ENCODE measurements around the gene C19orf38.
"Not testable (repeated sequence)": the region's sequence is repeated elsewhere in the genome, so short reads cannot be mapped to it uniquely, and the experiment has no call there.

The C19orf38 gene

DNA sequence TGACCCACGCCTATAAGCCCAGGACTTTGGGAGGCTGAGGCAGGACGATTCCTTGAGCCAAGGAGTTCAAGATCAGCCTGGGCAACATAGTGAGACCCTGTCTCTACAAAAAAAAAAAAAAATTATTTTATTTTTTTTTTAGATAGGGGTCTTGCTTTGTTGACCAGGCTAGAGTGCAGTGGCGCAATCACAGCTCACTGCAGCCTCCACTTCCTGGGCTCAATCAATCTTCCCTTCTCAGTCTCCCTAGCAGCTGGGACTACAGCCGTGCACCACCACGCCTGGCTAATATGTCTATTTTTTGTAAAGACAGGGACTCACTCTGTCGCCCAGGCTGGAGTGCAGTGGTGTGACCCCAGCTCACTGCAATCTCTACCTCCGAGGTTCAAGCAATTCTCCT, 4.7 kb downstream of the C19orf38 start:
- no peak for DNase-seq

DNA sequence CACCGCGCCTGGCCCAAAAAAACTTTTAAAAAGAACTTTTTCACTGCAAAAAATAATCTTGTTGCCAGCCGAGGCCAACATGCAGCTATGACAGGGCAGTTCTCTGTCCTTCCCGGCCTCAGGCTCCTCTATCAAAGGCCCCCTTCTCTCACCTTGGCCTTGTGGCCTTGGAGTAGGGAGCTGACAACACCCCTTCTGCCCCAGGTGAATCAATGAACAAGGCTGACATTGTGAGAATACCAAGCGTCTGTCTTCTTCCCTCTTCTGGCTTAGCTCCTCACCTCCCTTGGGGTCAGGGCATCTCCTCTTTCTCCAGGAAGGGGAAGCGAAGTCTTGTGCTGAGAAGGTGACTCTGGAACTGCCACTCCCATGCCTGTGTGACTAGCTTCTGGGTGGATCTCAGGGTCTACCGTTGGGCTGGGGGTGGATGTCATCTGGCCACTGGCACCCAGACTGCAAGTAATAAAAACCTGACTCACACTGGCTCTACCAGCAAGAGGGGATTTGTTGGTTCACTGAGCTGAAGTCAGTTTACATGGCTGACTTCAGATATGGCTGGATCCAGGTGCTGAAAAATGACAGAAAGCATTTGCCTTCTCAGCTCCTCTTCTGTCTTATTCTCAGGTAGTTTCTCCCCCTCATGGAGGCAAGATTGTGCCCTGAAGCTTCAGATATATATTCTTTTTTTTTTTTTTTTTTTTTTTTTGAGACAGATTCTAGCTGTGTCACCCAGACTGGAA, 6.3 kb downstream of the C19orf38 start:
- DNase-seq = no peak

DNA sequence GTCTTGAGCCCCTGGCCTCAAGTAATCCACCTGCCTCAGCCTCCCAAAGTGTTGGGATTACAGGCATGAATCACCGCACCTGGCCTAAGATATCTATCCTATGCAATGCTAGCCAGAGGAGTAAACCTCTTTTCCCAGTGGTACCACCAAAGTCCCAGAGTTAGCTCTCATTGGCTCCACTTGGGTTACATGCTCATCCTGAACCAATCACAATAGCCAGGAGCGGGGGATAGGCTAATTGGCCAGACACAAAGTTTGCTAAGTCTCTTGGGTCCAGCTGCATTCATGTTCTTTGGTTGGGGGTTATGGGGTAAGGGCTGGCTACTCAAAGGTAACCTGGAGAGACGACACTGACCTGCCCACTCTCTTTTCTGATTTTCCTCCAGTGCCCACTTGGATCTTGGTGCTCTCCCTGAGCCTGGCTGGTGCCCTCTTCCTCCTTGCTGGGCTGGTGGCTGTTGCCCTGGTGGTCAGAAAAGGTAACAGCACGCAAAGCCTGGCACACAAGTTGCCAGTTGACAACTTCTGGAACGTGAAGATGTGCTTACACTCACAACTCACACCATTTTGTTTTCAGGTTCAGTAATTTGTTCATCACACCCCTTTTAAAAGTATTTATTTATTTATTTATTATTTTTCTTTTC, 7.8 kb downstream of the C19orf38 start:
- DNase-seq = no peak

DNA sequence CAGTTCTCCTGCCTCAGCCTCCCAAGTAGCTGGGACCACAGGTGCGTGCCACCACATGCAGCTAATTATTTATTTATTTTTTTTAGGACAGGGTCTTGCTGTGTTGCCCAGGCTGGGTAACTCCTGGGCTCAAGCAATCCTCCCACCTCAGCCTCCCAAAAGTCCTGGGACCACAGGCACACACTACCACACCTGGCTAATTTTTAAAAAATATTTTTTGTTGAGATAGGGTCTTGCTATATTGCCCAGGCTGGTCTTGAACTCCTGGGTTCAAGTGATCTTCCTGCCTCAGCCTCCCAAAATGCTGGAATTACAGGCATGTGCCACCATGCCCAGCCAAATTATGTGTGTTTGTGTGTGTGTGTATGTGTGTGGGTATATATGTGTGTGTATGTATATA, 8.7 kb downstream of the C19orf38 start:
- DNase-seq = not testable (repeated sequence)

DNA sequence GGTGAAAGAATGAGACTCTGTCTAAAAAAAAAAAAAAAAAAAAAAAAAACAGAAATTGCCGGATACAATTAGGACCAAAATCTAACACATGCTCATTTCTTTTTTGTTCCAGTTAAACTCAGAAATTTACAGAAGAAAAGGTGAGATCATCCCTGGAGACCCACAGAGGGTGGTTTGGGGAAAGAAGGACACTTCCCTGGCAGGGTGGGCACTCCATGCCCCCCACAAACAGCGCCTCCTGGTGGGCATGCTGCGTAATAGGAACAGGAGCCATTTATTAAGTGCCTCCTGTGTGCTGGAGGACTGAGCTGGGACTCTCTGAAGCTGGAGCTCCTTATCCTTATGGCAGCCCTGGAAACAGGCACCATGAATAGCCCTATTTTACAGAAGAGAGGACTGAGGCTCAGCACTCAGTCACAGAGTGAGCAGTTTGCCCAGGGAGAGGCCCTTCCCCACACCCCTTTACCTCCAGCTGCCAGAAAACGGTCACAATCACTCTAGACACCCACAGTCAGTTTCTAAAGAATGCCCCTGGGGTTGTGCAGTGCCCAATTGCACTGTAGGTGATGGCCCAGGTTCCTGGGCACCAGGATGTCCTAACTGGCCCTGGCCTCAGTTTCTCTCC, 10.1 kb downstream of the C19orf38 start:
- no peak for DNase-seq

DNA sequence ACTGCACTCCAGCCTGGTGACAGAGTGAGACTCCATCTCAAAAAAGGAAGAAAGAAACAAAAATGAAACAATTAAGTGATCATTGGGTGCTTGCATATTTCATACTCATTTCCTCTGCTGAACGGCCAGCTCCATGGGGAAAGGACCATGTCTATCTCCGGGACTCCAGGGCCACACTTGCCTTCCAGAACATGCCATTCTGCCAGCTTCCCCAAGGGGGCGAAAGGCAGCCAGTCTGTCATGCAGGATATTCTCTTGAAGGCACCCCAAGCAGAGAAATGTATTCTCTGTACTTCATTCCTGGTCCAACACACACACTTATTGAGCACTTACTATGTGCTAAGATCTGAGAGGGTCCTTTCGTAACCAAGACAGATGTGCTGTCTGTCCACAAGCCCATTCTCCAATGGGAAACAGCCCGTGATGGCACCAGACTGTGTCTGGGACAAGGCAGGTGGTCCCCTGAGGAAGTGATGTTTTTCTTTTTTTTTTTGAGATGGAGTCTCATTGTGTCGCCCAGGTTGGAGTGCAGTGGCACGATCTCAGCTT, 13.0 kb downstream of the C19orf38 start:
- DNase-seq = no peak

DNA sequence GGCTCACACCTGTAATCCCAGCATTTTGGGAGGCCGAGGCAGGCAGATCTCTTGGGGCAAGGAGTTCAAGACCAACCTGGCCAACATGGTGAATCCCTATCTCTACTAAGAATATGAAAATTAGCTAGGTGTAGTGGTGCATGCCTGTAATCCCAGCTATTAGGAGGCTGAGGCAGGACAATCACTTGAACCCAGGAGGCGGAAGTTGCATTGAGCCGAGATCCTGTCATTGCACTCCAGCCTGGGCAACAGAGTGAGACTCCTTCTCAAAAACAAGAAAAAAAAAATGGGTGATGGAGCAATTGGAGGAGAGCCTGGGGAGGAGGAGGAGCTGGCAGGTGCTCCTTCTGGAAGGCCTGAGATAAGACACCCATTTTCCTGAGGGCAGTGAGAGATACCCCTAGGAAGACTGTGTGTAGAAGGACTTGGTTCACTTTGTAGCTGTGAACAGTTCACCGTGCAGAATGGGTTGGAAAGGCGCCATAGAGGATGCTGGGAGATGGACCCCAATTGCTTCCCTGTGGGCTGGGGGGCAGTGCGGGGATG, 14.4 kb downstream of the C19orf38 start:
- DNase-seq = no peak

DNA sequence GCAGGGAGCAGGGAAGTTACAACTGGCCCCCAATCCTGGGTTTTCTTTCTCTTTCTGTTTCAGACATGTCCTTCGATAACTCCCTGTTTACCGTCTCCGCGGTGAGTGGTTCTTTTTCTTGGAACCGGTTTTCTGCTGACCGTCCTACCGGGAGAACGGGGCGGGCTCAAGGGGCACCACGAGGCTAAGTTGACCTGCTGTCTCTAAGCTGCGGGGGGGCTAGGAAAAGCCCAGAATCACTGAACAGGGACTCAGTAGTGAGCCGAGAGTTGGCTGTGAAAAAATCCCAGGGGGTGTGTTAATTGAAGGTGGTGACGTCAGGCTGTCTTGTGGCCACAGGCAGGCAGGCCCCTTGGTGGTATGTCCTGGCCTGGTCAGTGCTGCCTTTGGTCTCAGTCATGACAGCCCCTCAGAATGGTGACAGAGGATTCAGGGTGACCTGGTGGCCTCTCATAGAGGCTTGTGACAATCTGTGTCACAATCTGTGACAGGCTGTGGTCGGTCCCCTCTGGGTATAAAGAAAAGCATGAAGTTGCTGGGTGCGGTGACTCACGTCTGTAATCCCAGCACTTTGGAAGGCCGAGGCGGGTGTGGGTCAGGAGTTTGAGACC, 15.0 kb downstream of the C19orf38 start:
- no peak for DNase-seq

DNA sequence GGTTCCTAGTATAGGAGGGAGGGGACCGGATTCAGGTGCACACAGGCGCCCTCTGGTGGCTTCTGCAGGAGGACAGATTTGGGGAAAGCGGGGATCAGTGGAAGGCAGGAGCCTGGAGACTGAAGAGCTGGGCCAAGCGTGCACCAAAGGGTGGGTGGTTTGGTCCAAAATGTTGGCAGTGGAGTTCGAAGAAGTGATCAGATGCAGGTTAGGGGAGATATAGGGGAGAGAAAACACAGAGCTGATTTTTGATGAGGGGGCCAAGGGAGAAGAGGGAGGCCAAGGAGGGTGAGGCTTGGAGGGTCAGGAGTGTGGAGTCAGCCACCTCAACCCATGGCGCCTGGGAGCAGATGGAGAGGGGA, 16.3 kb downstream of the C19orf38 start:
- peak; percentile 57 for DNase-seq

DNA sequence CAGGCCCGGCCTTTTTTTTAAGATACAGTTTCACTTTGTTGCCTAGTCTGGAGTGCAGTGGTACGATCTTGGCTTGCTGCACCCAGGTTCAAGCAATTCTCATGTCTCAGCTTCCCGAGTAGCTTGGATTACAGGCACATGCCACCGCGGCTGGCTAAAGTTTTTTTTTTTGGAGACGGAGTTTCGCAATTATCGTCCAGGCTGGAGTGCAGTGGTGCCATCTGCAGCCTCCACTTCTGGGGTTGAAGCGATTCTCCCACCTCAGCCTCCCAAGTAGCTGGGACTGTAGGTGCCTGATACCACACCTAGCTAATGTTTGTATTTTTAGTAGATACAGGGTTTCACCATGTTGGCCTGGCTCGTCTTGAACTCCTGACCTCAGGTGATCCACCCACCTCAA, 18.3 kb downstream of the C19orf38 start:
- no peak for DNase-seq

DNA sequence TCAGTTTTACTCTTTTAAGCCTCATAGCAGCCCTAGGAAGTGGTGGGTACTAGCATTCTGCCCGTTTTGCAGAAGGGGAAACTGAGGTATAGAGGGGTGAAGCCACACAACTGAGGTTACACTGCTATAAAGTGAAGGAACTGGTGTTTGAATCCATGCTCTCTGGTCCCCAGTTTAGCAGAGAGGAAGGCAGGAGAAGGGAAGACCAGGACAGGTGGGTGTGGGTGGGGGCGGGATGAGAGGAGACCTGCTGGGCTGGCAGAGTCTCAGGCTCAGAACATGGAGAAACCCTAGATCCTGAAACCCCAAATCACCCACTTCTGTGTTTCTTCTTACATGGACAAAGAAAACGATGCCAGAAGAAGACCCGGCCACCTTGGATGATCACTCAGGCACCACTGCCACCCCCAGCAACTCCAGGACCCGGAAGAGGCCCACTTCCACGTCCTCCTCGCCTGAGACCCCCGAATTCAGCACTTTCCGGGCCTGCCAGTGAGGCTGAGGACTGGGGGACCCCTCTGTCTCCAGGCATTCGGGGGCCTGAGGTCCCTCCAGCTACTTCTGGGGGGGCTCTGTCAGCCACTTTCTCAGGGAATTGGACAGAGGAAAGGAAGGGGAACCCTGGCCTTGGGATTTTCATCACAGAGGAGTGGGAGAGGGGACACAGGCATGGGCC, 20.8 kb downstream of the C19orf38 start:
- no peak for DNase-seq

DNA sequence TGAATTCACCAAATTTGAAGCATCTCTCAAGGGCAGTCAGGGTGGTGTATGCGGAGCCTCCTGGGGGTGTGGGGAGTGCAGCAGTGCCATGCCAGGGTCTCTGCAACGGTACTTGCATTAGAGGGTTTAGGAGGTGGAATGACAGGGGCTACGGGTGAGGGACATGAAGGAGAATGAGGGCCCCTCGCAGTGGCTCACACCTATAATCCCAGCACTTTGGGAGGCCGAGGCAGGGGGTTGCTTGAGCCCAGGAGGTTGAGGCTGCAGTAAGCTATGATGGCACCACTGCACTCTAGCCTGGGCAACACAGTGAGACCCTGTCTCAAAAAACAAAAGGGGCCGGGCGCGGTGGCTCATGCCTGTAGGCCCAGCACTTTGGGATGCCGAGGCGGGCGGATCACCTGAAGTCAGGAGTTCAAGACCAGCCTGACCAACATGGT, 21.7 kb downstream of the C19orf38 start:
- not testable (repeated sequence) for DNase-seq

DNA sequence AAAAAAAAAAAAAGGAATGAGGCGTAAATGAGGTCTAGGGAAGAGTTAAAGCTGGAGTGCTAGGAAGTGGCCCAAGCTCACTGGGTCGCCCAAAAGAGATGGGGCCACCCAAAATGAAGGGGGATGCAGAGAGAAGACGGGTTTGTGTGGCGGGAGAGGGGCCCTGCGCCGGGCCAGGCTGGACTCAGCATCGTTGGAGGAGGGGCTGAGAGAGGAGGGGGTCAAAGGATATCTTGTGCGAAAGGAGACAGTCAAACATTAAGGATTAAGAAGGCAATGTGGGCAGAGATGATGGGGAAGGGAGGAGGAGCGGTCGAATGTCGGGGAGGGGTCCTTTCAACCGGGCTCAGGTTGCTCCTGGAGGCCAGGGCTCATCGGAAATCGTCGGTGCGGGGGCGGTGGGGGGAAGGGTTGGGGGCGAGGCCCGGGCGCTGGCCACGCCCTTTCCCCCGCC, 22.3 kb downstream of the C19orf38 start:
- DNase-seq = no peak

DNA sequence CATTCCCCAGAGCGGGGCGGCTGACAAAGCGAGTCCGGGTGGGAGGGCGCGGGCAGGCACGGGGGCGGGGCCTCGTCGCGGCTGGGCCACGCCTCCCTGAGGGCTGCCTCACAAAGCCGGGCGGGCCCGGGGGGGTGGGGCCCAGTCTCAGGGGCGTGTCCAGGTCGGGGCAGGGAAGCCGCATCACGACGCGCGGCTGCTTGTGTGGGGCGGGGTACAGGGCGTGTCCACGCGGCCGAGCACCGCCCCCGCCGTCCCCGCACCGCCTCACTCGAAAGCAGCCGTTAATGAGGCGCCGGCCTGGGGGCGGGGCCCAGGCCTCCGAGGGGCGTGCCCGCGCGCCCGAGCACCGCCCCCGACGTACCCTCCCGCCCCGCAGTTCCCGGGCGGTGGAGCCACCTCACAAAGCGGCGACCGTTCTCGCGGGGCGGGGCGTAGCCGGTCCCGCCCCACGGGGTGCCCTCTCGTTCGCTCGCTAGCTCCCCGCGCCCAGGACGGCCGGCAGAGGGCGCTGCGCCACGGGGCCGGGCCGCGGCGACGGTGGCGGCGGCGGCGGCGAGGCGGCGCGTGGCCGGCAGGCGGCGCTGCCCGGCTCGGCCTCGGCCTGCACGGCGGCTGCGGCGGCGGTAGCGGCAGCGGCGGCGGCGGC, 22.9 kb downstream of the C19orf38 start, which contains the start of gene CARM1:
Gene CARM1 (plus strand): TSS at position 599 of the 649 bp plus-strand sequence. CDS start 150 bp downstream, outside the sequence.
- peak; percentile 96 for DNase-seq

DNA sequence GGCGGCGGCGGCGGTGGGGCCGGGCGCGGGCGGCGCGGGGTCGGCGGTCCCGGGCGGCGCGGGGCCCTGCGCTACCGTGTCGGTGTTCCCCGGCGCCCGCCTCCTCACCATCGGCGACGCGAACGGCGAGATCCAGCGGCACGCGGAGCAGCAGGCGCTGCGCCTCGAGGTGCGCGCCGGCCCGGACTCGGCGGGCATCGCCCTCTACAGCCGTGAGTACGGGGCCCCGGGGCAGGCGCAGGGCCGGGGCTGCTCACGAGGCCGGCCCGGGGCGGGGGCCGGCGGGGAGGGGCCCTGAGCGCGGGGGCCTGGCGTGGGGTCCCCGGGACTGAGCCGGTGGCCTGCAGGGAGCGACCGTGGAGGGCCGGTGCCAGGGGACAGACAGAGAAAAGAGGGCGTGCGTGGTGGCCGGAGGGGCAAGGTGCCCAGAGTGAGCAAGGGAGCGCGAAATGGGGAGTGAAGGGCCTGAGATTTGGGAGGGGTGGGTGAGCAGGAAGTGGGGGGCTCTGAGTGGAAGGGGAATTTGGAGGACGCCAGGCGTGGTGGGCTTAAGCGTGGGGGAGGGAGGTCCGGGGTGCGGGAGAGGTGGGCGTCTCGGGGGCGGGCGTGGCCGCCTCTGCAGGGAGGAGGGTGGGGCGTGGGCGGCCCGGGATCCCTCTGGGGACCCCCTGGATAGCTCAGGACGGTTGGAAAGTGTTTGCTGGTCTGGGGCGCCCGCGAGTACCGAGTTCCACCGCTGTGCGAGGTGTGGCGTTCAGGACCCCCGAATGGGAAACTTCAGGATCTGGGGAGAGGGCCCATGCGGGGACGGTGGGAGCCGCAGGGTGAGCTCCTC, 23.7 kb downstream of the C19orf38 start:
- no peak for DNase-seq

DNA sequence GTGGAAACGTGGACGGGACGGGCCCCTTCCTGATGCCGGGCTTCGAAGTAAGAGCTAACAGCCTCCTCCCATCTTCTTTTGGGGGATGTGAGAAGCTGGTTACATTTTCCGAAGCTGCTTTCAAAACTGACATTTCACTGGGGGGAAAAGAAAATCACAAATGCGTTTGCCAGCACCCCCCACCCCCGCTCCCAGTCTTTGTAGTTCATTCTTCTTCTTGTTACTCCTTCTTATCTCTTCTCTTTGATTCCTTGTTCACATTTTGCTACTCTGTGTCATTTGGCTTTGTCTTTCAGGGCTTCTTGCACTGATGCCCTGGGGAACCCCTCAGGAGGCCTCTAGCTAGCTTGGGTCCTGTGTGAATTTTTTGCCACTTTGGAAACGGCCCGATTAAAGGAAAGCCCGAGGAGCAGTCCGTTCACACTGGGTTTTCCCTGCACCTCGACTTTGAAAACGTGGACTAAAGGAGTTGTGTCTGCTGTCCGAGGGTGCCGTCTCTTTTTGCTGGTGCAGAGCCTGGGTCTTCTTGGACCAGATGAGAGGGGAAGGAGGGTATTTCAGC, 24.4 kb downstream of the C19orf38 start:
- DNase-seq = no peak

DNA sequence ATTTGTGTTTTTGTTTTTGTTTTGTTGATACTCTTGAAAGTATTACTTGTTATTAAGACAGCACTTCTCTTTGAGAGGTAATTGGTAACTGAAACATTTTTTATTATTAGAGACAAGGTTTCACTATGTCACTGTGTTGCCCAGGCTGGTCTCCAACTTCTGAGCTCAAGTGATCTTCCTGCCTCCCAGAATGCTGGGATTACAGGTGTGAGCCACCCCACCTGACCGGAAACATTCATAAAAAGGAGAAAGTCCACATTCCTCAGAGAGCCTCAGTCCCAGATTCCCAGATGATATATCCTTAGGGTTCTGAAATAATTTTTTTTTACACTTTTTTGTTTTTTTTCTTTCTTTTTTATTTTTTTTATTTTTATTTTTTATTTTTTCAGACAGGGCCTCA, 25.8 kb downstream of the C19orf38 start:
- no peak for DNase-seq

DNA sequence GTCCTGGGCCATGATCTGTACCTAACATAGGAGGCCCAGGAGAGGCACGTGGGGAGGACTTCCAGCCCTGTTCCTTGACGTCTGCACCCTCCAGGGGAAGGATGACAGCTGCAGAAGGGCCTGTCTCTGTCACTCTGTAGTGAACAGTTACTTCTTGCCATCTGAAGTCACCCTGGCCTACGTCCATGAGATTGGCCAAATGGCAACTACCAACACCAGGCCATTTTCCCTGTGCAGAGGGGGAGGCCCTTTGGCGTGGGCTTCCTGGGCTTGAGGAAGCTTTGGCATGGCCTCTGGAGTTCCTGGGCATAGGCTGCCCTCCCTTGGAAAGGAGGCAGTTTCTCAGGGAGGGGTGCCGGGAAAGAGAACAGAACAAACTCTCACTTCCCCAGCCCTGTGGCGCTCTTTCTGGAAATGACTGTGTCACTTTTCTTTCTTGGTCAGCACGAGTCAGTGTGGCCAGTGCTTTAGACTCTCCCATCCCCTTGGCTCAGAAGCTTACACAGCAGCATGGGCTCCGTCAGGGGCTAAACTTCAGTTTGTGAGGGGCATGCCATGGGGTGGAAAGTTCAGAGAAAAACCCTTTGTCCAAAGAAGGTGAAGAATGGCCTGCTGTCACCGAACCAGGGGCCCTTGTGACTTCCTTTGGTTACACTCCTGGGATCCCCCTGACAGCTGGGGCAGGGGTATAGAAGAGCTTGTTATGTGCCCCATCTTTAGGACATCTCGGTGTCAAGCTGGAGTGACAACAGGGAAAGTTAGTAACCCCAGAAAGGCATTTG, 28.4 kb downstream of the C19orf38 start:
- DNase-seq = no peak

DNA sequence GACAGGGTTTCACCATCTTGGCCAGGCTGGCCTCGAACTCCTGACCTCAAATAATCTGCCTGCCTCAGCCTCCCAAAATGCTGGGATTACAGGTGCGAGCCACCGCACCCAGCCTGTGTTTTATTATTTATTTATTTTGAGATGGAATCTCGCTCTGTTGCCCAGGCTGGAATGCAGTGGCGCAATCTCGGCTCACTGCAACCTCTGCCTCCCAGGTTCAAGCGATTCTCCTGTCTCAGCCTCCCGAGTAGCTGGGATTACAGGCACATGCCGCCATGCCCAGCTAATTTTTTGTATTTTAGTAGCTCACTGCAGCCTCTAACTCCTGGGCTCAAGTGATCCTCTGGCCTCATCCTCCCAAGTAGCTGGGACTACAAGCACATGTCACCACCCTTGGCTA, 29.4 kb downstream of the C19orf38 start:
- not testable (repeated sequence) for DNase-seq

DNA sequence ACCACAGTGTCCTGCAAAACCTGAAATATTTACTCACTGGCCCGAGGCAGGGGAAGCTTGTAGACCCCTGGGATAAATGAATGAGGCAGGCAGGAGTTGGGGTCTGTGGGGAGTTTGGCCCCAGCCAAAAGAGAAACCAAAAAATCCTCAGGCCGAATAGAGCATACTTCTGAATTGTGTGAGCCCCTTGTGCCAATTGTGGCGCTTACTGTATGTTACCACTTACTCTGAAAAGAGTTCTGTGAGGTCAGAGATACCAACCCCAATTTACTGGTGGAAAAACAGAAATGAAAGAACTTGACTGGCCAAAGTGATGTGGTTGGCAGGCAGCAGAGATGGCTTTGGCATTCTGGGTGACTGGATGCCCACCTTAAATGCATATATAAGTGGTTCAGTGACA, 30.0 kb downstream of the C19orf38 start:
- DNase-seq = no peak

Data from NCI-H2171 (cell line).